Adrenal gland (tissue), 12 donors: Measurements from ENCODE around the gene DCUN1D2. TPM values are rescaled to one million over a fixed set of nuclear protein-coding genes. Genes with fewer than 3 reads are reported as not detected.
"Not testable (repeated sequence)": the region's sequence is repeated elsewhere in the genome, so short reads cannot be mapped to it uniquely, and the experiment has no call there.

Experiments
- DNase-seq, 7 donors: peaks; one replicate each; pipeline ENCODE4 v3.0.0-alpha.2; 2019 to 2020
- H3K27ac ChIP-seq, 5 donors: fragments of 200-600 bp; sonication (generic) in 4 of 5; 1 replicate in 3 of 5; 2 replicates in 2 of 5; pipeline versions ENCODE4 v1.5.1 to v1.8.0; 2016 to 2020; ENCODE audit warnings: mild to moderate bottlenecking in 1 of 5
- H3K27me3 ChIP-seq: fragments of 200-600 bp; 2 replicates; pipeline ENCODE4 v1.8.0; 2021
- H3K36me3 ChIP-seq, 2 donors: fragments of 200-600 bp; replicated peaks in 1 of 2; 1 replicate in 1 of 2; 2 replicates in 1 of 2; pipeline versions ENCODE4 v1.5.1 to v1.8.0; 2018 to 2022
- H3K4me1 ChIP-seq, 2 donors: fragments of 200-600 bp; replicated peaks in 1 of 2; 1 replicate in 1 of 2; 2 replicates in 1 of 2; pipeline versions ENCODE4 v1.5.1 to v1.8.0; 2018 to 2021
- H3K4me3 ChIP-seq, 4 donors: fragments of 200-600 bp; sonication (generic) in 3 of 4; one replicate each; pipeline ENCODE4 v1.5.1; 2016 to 2018
- H3K9me3 ChIP-seq, 3 donors: fragments of 200-600 bp; sonication (generic) in 1 of 3; replicated peaks in 1 of 3; 1 replicate in 2 of 3; 2 replicates in 1 of 3; pipeline versions ENCODE4 v1.5.1 to v1.8.0; 2016 to 2021
- CTCF ChIP-seq, 6 experiments: fragments of 450-650 bp in 4 of 6; fragments of 200-600 bp in 2 of 6; sonication (generic) in 1 of 6; IDR thresholded peaks; 1 replicate in 5 of 6; 2 replicates in 1 of 6; pipeline versions ENCODE4 v1.5.1 to v1.8.0; 2016 to 2021; ENCODE audit warnings: antibody characterized with exemption in 6 of 6, mild to moderate bottlenecking in 2 of 6, moderate library complexity in 1 of 6
- POLR2A ChIP-seq, 2 donors: fragments of 450-650 bp; IDR thresholded peaks; one replicate each; pipeline ENCODE4 v1.6.1; 2017; ENCODE audit warnings: antibody characterized with exemption in 2 of 2, mild to moderate bottlenecking in 2 of 2, moderate library complexity in 1 of 2
- WGBS, 4 donors: extraction: QIAGEN DNeasy Blood & Tissue Kit in 2 of 4; methylation state at CpG; one replicate each; pipeline versions ENCODE4 v1.1.5 to v1.1.7; 2013 to 2017; 5-methylcytosine and 5-hydroxymethylcytosine counted together
- intact Hi-C, 2 donors: fragments of 100-400 bp; cut with DNase I; formaldehyde crosslinking; loops; one replicate each; pipeline versions ENCODE4 v1.14.1 to v1.15.0; 2022 to 2023
- polyA plus RNA-seq, 3 donors: library from polyadenylated mRNA; stranded (reverse); fragments of 200-250 nt in 2 of 3; fragments of 350-450 nt in 1 of 3; fragmentation: Illumina TruSeq in 1 of 3; extraction: RNeasy Lipid Tissue Mini Kit (QIAGEN cat#74804) in 1 of 3; gene quantifications; one replicate each; pipeline ENCODE4 v1.2.3, GENCODE V29; 2013 to 2014
- total RNA-seq, 9 donors: library from RNA; depleted of rRNA in 4 of 9; stranded (reverse); fragments of >200 nt in 4 of 9; fragments of 120-200 nt in 1 of 9; fragmentation: NEBNext Ultra II Directional in 1 of 9; extraction: Animal tissue kit (Norgen Biotek cat#: 25700) in 1 of 9; gene quantifications; one replicate each; pipeline versions ENCODE4 v1.1.0 to v1.2.4, GENCODE V29; 2013 to 2023
- donor health status: healthy with polysubstance abuse.
- donor health status: Bipolar disorder and iron deficiency.
- donor health status: DM: yes; HTN: yes; CAD: no.
- donor health status: DM: no; HTN: no; CAD: no.
- donor health status: DM: no; HTN: no; CAD: no.
- donor health status: DM: yes; HTN: yes; CAD: no.

Gene DCUN1D2
- total and polyA plus RNA-seq, 12 donors = 8.1 to 28.0 (median 18.8) TPM

DNA sequence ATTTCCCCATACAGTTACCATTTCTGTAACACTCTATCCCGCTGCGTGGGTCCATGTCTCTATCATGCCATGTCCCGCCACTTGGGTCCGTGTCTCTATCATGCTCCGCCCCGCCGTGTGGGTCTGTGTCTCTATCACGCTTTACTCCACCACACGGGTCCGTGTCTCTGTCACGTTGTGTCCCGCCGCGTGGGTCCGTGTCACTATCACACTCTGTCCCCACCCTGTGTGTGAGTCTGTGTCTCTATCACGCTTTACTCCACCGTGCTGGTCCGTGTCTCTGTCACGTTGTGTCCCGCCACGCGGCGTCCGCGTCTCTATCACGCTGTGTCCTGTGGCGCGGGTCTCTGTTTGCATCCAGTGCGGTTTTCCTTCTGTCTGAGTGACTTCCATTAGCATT, 48.9 kb downstream of the DCUN1D2 start:
- Histone ChIP-seq H3K27ac (no peak overlapping the region), H3K4me3 (no peak overlapping the region), H3K36me3 (no peaks in the 10 kb centered on the region), H3K9me3 (no peaks in the 10 kb centered on the region), H3K27me3 (no peaks in the 10 kb centered on the region), H3K4me1 (no peaks in the 10 kb centered on the region)
- TF ChIP-seq CTCF (IDR thresholded peaks at IDR 0.05) = no peak
- TF ChIP-seq POLR2A (IDR thresholded peaks at IDR 0.05) = no peak
- 97% methylated on average over 29 of the region's 29 CpGs for WGBS, 4 donors
- intact Hi-C loops = no loop called here
- DNase-seq = no peak

DNA sequence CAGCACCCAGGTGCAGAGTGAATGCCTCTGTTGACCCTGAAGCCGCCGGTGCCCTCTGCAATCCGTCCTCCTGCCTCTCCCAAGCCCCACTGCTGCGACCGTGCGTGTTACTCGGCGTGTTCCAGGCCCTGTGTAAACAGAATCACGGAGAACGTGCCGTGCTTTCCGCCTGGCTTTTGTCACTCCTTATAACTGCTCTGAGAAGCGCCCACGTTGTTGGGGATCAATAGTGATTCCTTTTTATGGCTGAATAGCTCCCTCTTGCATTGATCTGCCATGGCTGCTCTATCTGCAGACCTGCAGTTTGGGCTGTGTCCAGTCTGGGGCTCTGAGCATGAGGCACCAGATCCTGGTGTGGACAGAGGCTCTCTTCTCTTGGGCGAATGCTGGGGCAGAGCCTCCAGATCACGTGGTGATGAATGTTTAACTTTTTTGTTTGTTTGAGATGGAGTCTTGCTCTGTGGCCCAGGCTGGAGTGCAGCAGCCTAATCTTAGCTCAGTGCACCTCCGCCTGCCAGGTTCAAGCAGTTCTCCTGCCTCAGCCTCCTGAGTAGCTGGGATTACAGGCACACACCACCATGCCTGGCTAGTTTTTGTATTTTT, 53.0 kb downstream of the DCUN1D2 start:
- no peaks in the 10 kb centered on the region for H3K9me3 ChIP-seq
- no peaks in the 10 kb centered on the region for H3K4me1 ChIP-seq
- H3K27me3 ChIP-seq = no peaks in the 10 kb centered on the region
- WGBS, 4 donors = 86 to 91% (median 89%) methylated on average over 9 to 17 of the region's 17 CpGs
- TF ChIP-seq POLR2A (IDR thresholded peaks at IDR 0.05) = no peak
- no peak for TF ChIP-seq CTCF (IDR thresholded peaks at IDR 0.05)
- H3K27ac ChIP-seq = no peak overlapping the region
- no peak for DNase-seq
- no peak overlapping the region for H3K4me3 ChIP-seq
- intact Hi-C loops = no loop called here
- no peaks in the 10 kb centered on the region for H3K36me3 ChIP-seq

GRCh38 chr13:113436866-113437265, 53.6 kb downstream of the DCUN1D2 start:
- WGBS, 4 donors = 92 to 100% (median 93%) methylated on average over 5 to 15 of the region's 15 CpGs
- H3K27ac ChIP-seq, H3K36me3 ChIP-seq, H3K27me3 ChIP-seq, DNase-seq, H3K9me3 ChIP-seq, intact Hi-C loops, H3K4me3 ChIP-seq, H3K4me1 ChIP-seq: not testable (repeated sequence)

GRCh38 chr13:113435907-113436306, 54.6 kb downstream of the DCUN1D2 start:
- H3K4me1 ChIP-seq, H3K36me3 ChIP-seq, H3K9me3 ChIP-seq, DNase-seq, H3K4me3 ChIP-seq, intact Hi-C loops, H3K27ac ChIP-seq, H3K27me3 ChIP-seq: not testable (repeated sequence)
- WGBS, 4 donors = 88 to 95% (median 93%) methylated on average over 14 to 15 of the region's 15 CpGs

- 95 to 96% (median 96%) methylated on average over 14 to 21 of the region's 21 CpGs for WGBS, 4 donors
- Histone ChIP-seq H3K4me3 (no peak overlapping the region), H3K4me1 (no peaks in the 10 kb centered on the region), H3K9me3 (no peaks in the 10 kb centered on the region), H3K27me3 (no peaks in the 10 kb centered on the region), H3K36me3 (no peaks in the 10 kb centered on the region), H3K27ac (no peak overlapping the region)
- DNase-seq = no peak
- TF ChIP-seq POLR2A (IDR thresholded peaks at IDR 0.05) = no peak
- no peak for TF ChIP-seq CTCF (IDR thresholded peaks at IDR 0.05)
- intact Hi-C loops = no loop called here
Measured at GRCh38 chr13:113433391-113433916, 57.1 kb downstream of the DCUN1D2 start.
